Measurements from ENCODE around the gene FAM110C. TPM values are rescaled to one million over a fixed set of nuclear protein-coding genes. Genes with fewer than 3 reads are reported as not detected.

FAM110C gene
- total and polyA plus RNA-seq, 7 donors = 0.03 to 0.10 (median 0.06) TPM; not detected in 4

DNA sequence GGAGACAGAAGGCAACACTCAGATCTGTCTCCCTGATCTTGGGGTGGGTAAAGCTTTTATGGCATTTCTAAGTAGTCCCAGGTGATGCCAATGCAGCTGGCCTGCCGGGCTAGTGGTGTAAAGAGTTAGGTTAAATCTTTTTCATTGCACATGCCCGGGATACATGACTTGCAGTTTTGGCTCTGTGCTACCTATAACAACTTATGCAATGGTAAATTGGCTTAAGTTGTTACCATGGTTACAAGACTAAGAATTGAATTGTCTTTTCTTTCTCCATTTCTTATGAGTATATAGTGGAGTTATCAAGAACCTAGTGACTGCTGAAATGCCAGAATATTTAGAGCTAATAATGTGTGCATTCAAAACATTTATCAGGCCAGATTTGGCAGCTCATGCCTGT is 5.3 kb upstream of the FAM110C start:
- Histone ChIP-seq H3K4me1 (peaks cover 6% of the 10 kb centered on the region), H3K27me3 (ENCODE audit: insufficient read depth in 3 of 3, low read length in 2 of 3) (peaks cover 4 to 27% (median 5%) of the 10 kb centered on the region in 3 donors), H3K9me3 (no peaks in the 10 kb centered on the region), H3K4me3 (no peak overlapping the region), H3K36me3 (ENCODE audit: insufficient read depth in 1 of 2, low read depth in 1 of 2) (no peaks in the 10 kb centered on the region), H3K27ac (no peak overlapping the region)
- ATAC-seq = no peak
- DNase-seq = no peak
- WGBS, 3 donors = 66 to 76% (median 72%) methylated on average over 2 of the region's 2 CpGs
- TF ChIP-seq, protein P1, sequence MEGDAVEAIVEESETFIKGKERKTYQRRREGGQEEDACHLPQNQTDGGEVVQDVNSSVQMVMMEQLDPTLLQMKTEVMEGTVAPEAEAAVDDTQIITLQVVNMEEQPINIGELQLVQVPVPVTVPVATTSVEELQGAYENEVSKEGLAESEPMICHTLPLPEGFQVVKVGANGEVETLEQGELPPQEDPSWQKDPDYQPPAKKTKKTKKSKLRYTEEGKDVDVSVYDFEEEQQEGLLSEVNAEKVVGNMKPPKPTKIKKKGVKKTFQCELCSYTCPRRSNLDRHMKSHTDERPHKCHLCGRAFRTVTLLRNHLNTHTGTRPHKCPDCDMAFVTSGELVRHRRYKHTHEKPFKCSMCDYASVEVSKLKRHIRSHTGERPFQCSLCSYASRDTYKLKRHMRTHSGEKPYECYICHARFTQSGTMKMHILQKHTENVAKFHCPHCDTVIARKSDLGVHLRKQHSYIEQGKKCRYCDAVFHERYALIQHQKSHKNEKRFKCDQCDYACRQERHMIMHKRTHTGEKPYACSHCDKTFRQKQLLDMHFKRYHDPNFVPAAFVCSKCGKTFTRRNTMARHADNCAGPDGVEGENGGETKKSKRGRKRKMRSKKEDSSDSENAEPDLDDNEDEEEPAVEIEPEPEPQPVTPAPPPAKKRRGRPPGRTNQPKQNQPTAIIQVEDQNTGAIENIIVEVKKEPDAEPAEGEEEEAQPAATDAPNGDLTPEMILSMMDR (IDR thresholded peaks at IDR 0.05) = no peak
- intact Hi-C loops (cut with DNase I) = no loop called here

DNA sequence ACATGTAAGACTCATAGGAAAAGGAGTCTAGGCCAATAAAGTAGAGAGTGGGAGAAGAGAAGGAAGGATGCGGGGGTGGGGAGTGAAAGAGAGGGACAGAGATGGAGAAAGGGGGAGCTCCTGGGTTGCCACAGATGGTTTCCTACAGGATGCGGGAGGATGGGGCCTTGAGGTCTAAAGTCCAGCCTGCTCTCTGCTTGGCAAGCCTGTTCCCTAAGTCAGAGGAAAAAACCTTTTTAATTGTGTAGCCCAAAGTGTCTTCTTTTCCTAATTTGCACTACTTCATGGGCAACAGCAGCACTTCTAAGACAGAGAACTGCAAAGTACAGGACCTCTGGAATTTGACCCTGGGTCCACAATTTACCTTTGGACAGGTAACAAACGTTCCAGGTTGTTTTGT is 1.4 kb upstream of the FAM110C start:
- intact Hi-C loops (cut with DNase I) = no loop called here
- Histone ChIP-seq H3K27ac (no peak overlapping the region), H3K4me3 (no peak overlapping the region), H3K4me1 (peaks cover 6% of the 10 kb centered on the region), H3K36me3 (ENCODE audit: insufficient read depth in 1 of 2, low read depth in 1 of 2) (no peaks in the 10 kb centered on the region), H3K27me3 (ENCODE audit: insufficient read depth in 3 of 3, low read length in 2 of 3) (peaks cover 7 to 63% (median 24%) of the 10 kb centered on the region in 3 donors), H3K9me3 (no peaks in the 10 kb centered on the region)
- TF ChIP-seq, protein P1 (IDR thresholded peaks at IDR 0.05) = no peak
- ATAC-seq (no peak), DNase-seq (no peak)
- 49 to 63% (median 50%) methylated on average over 3 of the region's 3 CpGs for WGBS, 3 donors

DNA sequence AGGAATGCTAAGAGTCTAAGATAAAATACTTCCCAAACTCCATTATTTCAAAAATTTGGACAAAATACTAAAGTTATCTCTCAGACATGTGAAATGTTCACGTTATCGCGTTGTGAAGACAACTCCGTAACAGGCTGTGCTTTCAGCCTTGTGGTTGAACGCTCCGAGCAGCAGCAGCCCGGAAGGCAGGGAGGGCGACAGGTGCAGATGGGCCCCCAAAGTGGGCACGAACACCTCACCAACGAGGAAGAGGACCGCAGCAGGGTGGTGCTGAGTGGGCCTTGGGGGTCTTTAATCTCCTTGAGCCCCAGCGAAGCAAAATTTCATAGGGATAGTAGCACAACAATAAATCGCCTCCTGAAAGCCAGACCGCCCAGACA is 1.0 kb upstream of the FAM110C start:
- Histone ChIP-seq H3K4me3 (peak overlapping the region; percentile 57), H3K27me3 (ENCODE audit: insufficient read depth in 3 of 3, low read length in 2 of 3) (peaks cover 7 to 64% (median 24%) of the 10 kb centered on the region in 3 donors), H3K27ac (no peak overlapping the region), H3K4me1 (peaks cover 6% of the 10 kb centered on the region), H3K36me3 (ENCODE audit: insufficient read depth in 1 of 2, low read depth in 1 of 2) (no peaks in the 10 kb centered on the region), H3K9me3 (no peaks in the 10 kb centered on the region)
- ATAC-seq (no peak), DNase-seq (no peak)
- WGBS, 3 donors = 23 to 26% (median 26%) methylated on average over 14 of the region's 14 CpGs
- TF ChIP-seq, protein P1 (IDR thresholded peaks at IDR 0.05) = no peak
- intact Hi-C loops (cut with DNase I) = no loop called here

DNA sequence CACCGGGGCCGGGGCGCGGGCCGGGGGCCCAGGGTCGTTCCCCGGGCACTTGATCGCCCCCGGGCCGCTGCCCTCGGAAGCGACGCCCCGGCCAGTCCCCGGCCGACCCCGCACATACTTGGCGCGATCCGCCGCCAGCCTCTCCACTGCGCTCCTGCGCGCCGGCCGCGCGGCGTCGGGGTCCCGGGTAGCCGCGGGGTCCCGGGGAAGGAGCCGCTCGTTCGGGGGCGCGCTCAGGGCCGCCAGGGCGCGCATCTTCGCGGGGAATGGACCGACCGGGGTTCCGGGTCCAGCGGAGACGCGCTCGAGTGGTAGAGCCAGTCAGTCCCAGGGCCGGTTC is 204 bp downstream of the FAM110C start:
- TF ChIP-seq, protein P1 (IDR thresholded peaks at IDR 0.05) = no peak
- intact Hi-C loops (cut with DNase I) = no loop called here
- 0 to 3% (median 1%) methylated on average over 33 to 52 of the region's 52 CpGs for WGBS, 3 donors
- ATAC-seq (no peak), DNase-seq (no peak)
- H3K4me1 ChIP-seq = peaks cover 6% of the 10 kb centered on the region
- H3K36me3 ChIP-seq (ENCODE audit: insufficient read depth in 1 of 2, low read depth in 1 of 2) = no peaks in the 10 kb centered on the region
- H3K4me3 ChIP-seq = peak overlapping the region; percentile 57
- peaks cover 7 to 63% (median 24%) of the 10 kb centered on the region in 3 donors for H3K27me3 ChIP-seq (ENCODE audit: insufficient read depth in 3 of 3, low read length in 2 of 3)
- H3K9me3 ChIP-seq = no peaks in the 10 kb centered on the region
- H3K27ac ChIP-seq = no peak overlapping the region

Data from psoas muscle (tissue), 8 donors.